SK-N-SH (cell line): ENCODE results near the gene COL2A1. TPM values are rescaled to one million over a fixed set of nuclear protein-coding genes. Genes with fewer than 3 reads are reported as not detected.

Source experiments
- CTCF ChIA-PET: fragments of 300-600, 350-600 bp; formaldehyde crosslinking; extraction: SDS; loops from one replicate; lab custom pipeline; 2021; lab: Yijun Ruan, JAX
- POLR2A ChIA-PET: fragments of 350-600 bp; sonication (Branson Sonifier 250); formaldehyde crosslinking; extraction: SDS; loops from one replicate; lab custom pipeline; 2020; ENCODE audit warnings: antibody characterized with exemption, inconsistent platforms; lab: Yijun Ruan, JAX
- DNase-seq: peaks from one replicate; pipeline ENCODE4 v3.0.0; 2012
- H2AFZ ChIP-seq: fragments of 200-600 bp; sonication (generic); 2 replicates; pipeline ENCODE4 v1.8.1; 2016; ENCODE audit warnings: antibody characterized with exemption, mild to moderate bottlenecking, low read depth
- H3F3A ChIP-seq: fragments of 200-600 bp; sonication (generic); replicated peaks from 2 replicates; pipeline ENCODE3; 2016; ENCODE audit warnings: antibody characterized with exemption, mild to moderate bottlenecking; ENCODE audit not compliant: insufficient read depth
- H3K27ac ChIP-seq, 2 experiments: fragments of 200-500 bp in 1 of 2; fragments of 200-600 bp in 1 of 2; sonication (Bioruptor generic) in 1 of 2; sonication (generic), shearing (Covaris generic) in 1 of 2; 2 replicates each; pipeline versions ENCODE4 v1.5.1 to v1.6.1; 2014 to 2016; ENCODE audit warnings: low read depth in 2 of 2, inconsistent platforms in 1 of 2, low read length in 1 of 2, mild to moderate bottlenecking in 1 of 2, mixed read lengths in 1 of 2
- H3K27me3 ChIP-seq: fragments of 200-600 bp; sonication (generic), shearing (Covaris generic); 2 replicates; pipeline ENCODE4 v1.6.1; 2016; ENCODE audit warnings: mixed run types; ENCODE audit not compliant: insufficient read depth
- H3K36me3 ChIP-seq, 2 experiments: fragments of 200-500 bp in 1 of 2; fragments of 200-600 bp in 1 of 2; sonication (Bioruptor generic) in 1 of 2; sonication (generic) in 1 of 2; replicated peaks in 1 of 2; 2 replicates each; pipeline versions ENCODE3 to v1.5.1; 2014 to 2016; ENCODE audit warnings: low read length in 1 of 2, mild to moderate bottlenecking in 1 of 2; ENCODE audit not compliant: insufficient read depth in 2 of 2, control insufficient read depth in 1 of 2
- H3K4me1 ChIP-seq, 2 experiments: fragments of 200-500 bp in 1 of 2; fragments of 200-600 bp in 1 of 2; sonication (Bioruptor generic) in 1 of 2; sonication (generic), shearing (Covaris generic) in 1 of 2; 2 replicates each; pipeline versions ENCODE4 v1.5.1 to v1.6.1; 2014 to 2016; ENCODE audit warnings: low read depth in 1 of 2, low read length in 1 of 2, mixed run types in 1 of 2; ENCODE audit not compliant: insufficient read depth in 2 of 2, control insufficient read depth in 1 of 2
- H3K4me2 ChIP-seq: fragments of 200-600 bp; sonication (generic), shearing (Covaris generic); 2 replicates; pipeline ENCODE4 v1.6.1; 2017; ENCODE audit warnings: mixed run types
- H3K4me3 ChIP-seq, 2 experiments: fragments of 200-500 bp in 1 of 2; fragments of 200-600 bp in 1 of 2; sonication (Bioruptor generic) in 1 of 2; sonication (generic), shearing (Covaris generic) in 1 of 2; 2 replicates each; pipeline versions ENCODE4 v1.5.1 to v1.8.1; 2014 to 2016; ENCODE audit warnings: low read depth in 2 of 2, inconsistent platforms in 1 of 2, low read length in 1 of 2, mild to moderate bottlenecking in 1 of 2, mixed read lengths in 1 of 2, moderate library complexity in 1 of 2
- H3K79me2 ChIP-seq: fragments of 200-600 bp; sonication (generic); 2 replicates; pipeline ENCODE4 v1.8.1; 2017; ENCODE audit warnings: mild to moderate bottlenecking; ENCODE audit not compliant: insufficient read depth
- H3K9ac ChIP-seq: fragments of 200-600 bp; sonication (generic); 2 replicates; pipeline ENCODE4 v1.6.1; 2017; ENCODE audit warnings: mixed run types
- H3K9me2 ChIP-seq: fragments of 200-600 bp; sonication (generic); 2 replicates; pipeline ENCODE4 v1.6.1; 2017; ENCODE audit warnings: mixed run types
- H3K9me3 ChIP-seq: fragments of 200-600 bp; sonication (generic); 2 replicates; pipeline ENCODE4 v1.6.1; 2017; ENCODE audit warnings: mixed run types, mild to moderate bottlenecking, moderate library complexity
- H4K20me1 ChIP-seq: fragments of 200-600 bp; sonication (generic); 2 replicates; pipeline ENCODE4 v1.6.1; 2017; ENCODE audit warnings: mild to moderate bottlenecking, mixed run types; ENCODE audit not compliant: insufficient read depth
- CHD2 ChIP-seq: fragments of 150-350 bp; IDR thresholded peaks from 2 replicates; pipeline ENCODE4 v1.6.1; 2018; ENCODE audit warnings: low read length; ENCODE audit not compliant: partially characterized antibody
- ELF1 ChIP-seq: IDR thresholded peaks from 2 replicates; pipeline ENCODE4 v1.4.0; 2012
- EZH2phosphoT487 ChIP-seq: fragments of 200-600 bp; sonication (generic); IDR thresholded peaks from 2 replicates; pipeline ENCODE4 v1.6.1; 2017; ENCODE audit warnings: low read depth, mixed run types, mild to moderate bottlenecking, antibody characterized with exemption, moderate library complexity, borderline replicate concordance
- GABPA ChIP-seq: IDR thresholded peaks from 2 replicates; pipeline ENCODE4 v1.4.0; 2012; ENCODE audit warnings: low read depth, mild to moderate bottlenecking
- JUND ChIP-seq: IDR thresholded peaks from 2 replicates; pipeline ENCODE4 v1.4.0; 2012
- MEF2A ChIP-seq: IDR thresholded peaks from 2 replicates; pipeline ENCODE4 v1.4.0; 2012; ENCODE audit warnings: low read depth, borderline replicate concordance
- POLR2AphosphoS5 ChIP-seq: IDR thresholded peaks from 2 replicates; pipeline ENCODE4 v1.6.1; 2012; ENCODE audit warnings: low read depth, low read length
- RXRA ChIP-seq: IDR thresholded peaks from 2 replicates; pipeline ENCODE4 v1.4.0; 2012; ENCODE audit warnings: low read depth, mild to moderate bottlenecking, borderline replicate concordance
- TAF1 ChIP-seq: IDR thresholded peaks from 2 replicates; pipeline ENCODE4 v1.6.1; 2012; ENCODE audit warnings: low read depth, mild to moderate bottlenecking, low read length, moderate library complexity, borderline replicate concordance
- TEAD4 ChIP-seq: IDR thresholded peaks from 2 replicates; pipeline ENCODE4 v1.4.0; 2012; ENCODE audit warnings: mild to moderate bottlenecking, borderline replicate concordance; ENCODE audit not compliant: insufficient read depth
- YY1 ChIP-seq: IDR thresholded peaks from 2 replicates; pipeline ENCODE4 v1.4.0; 2012; ENCODE audit warnings: low read depth, mild to moderate bottlenecking
- whole genome bisulfite sequencing: methylation state at CpG from one replicate; pipeline ENCODE4 v1.1.6; 2017; ENCODE audit warnings: low lambda C conversion rate; 5-methylcytosine and 5-hydroxymethylcytosine counted together
- polyA plus RNA-seq, 3 experiments: library from polyadenylated mRNA; depleted of rRNA; stranded (reverse); fragments of >200 nt; gene quantifications; 2 replicates each; pipeline ENCODE4 v1.2.3, GENCODE V29; 2012
- TF ChIP-seq, protein P1 (sequence below): IDR thresholded peaks from 2 replicates; pipeline ENCODE4 v1.4.0; 2012; ENCODE audit warnings: low read depth, borderline replicate concordance
- TF ChIP-seq, protein P2 (sequence below): fragments of 150-350 bp; IDR thresholded peaks from 2 replicates; pipeline ENCODE4 v1.6.1; 2016; ENCODE audit warnings: mild to moderate bottlenecking, low read depth, low read length
- TF ChIP-seq, protein P3 (sequence below): IDR thresholded peaks from 2 replicates; pipeline ENCODE4 v1.4.0; 2012; ENCODE audit warnings: low read depth
- TF ChIP-seq, protein P4 (sequence below): fragments of 200-600 bp; sonication (generic); IDR thresholded peaks from 2 replicates; pipeline ENCODE4 v1.6.1; 2017; ENCODE audit warnings: antibody characterized with exemption, mild to moderate bottlenecking, moderate library complexity

COL2A1 gene
- polyA plus RNA-seq, 1 of the 3 experiments (the other 2 are of a cell fraction) = 0.02 TPM

DNA sequence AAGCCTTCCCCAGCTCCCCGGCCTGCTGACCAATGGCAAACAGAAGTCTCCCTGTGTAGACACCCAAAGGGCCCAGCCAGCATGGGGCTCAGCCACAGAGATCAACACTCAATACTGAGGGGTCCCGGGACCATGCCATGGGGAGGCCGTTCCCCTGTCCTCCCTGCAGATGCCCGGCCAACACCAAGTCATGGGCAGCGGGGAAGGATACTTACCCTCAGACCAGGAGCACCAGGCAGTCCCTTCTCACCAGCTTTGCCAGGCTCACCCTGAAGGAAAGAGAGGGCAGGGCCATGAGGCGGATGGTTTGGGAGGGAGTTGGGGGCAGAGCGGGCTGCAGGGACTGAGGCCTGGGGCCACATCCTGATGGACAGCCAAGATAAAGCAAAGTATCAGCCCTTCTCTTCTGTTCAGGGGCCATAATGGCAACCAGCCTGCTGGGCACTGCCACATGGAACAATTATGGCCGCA is 19.9 kb downstream of the COL2A1 start:
- Histone ChIP-seq H2AFZ (no peak overlapping the region), H4K20me1 (no peaks in the 10 kb centered on the region), H3K9me3 (no peaks in the 10 kb centered on the region), H3K9me2 (no peaks in the 10 kb centered on the region), H3K79me2 (no peaks in the 10 kb centered on the region), H3K4me3 (no peak overlapping the region), H3F3A (no peaks in the 10 kb centered on the region), H3K27ac (no peak overlapping the region), H3K27me3 (no peaks in the 10 kb centered on the region; the same call in 1 of the 2 replicates), H3K4me1 (peaks cover 0 to 18% of the 10 kb centered on the region in 2 experiments; a peak in 1 of 4 replicates), H3K9ac (no peak overlapping the region), H3K4me2 (no peak overlapping the region), H3K36me3 (no peaks in the 10 kb centered on the region)
- CTCF ChIA-PET = interaction anchor here (1.2 kb wide), 1 partner anchor 9 kb away, joined by 3 read pairs; no protein-coding TSS in a partner anchor
- POLR2A ChIA-PET = no interaction called here
- TF ChIP-seq CHD2 (no peak), TAF1 (no peak), MEF2A (no peak), TEAD4 (no peak), JUND (no peak), ELF1 (no peak), POLR2AphosphoS5 (no peak), GABPA (no peak), EZH2phosphoT487 (no peak), RXRA (no peak), YY1 (no peak)
- TF ChIP-seq, protein P1, sequence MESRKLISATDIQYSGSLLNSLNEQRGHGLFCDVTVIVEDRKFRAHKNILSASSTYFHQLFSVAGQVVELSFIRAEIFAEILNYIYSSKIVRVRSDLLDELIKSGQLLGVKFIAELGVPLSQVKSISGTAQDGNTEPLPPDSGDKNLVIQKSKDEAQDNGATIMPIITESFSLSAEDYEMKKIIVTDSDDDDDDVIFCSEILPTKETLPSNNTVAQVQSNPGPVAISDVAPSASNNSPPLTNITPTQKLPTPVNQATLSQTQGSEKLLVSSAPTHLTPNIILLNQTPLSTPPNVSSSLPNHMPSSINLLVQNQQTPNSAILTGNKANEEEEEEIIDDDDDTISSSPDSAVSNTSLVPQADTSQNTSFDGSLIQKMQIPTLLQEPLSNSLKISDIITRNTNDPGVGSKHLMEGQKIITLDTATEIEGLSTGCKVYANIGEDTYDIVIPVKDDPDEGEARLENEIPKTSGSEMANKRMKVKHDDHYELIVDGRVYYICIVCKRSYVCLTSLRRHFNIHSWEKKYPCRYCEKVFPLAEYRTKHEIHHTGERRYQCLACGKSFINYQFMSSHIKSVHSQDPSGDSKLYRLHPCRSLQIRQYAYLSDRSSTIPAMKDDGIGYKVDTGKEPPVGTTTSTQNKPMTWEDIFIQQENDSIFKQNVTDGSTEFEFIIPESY = no peak
- TF ChIP-seq, protein P2, sequence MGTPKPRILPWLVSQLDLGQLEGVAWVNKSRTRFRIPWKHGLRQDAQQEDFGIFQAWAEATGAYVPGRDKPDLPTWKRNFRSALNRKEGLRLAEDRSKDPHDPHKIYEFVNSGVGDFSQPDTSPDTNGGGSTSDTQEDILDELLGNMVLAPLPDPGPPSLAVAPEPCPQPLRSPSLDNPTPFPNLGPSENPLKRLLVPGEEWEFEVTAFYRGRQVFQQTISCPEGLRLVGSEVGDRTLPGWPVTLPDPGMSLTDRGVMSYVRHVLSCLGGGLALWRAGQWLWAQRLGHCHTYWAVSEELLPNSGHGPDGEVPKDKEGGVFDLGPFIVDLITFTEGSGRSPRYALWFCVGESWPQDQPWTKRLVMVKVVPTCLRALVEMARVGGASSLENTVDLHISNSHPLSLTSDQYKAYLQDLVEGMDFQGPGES = no peak
- TF ChIP-seq, protein P3, sequence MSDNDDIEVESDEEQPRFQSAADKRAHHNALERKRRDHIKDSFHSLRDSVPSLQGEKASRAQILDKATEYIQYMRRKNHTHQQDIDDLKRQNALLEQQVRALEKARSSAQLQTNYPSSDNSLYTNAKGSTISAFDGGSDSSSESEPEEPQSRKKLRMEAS = no peak
- TF ChIP-seq, protein P4, sequence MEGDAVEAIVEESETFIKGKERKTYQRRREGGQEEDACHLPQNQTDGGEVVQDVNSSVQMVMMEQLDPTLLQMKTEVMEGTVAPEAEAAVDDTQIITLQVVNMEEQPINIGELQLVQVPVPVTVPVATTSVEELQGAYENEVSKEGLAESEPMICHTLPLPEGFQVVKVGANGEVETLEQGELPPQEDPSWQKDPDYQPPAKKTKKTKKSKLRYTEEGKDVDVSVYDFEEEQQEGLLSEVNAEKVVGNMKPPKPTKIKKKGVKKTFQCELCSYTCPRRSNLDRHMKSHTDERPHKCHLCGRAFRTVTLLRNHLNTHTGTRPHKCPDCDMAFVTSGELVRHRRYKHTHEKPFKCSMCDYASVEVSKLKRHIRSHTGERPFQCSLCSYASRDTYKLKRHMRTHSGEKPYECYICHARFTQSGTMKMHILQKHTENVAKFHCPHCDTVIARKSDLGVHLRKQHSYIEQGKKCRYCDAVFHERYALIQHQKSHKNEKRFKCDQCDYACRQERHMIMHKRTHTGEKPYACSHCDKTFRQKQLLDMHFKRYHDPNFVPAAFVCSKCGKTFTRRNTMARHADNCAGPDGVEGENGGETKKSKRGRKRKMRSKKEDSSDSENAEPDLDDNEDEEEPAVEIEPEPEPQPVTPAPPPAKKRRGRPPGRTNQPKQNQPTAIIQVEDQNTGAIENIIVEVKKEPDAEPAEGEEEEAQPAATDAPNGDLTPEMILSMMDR = no peak
- no peak for DNase-seq
- 46% methylated on average over 6 of the region's 8 CpGs for WGBS
